Suprapubic skin (tissue), 4 donors: ENCODE measurements around the gene OR5P2. TPM values are rescaled to one million over a fixed set of nuclear protein-coding genes. Genes with fewer than 3 reads are reported as not detected.
"Not testable (repeated sequence)": the region's sequence is repeated elsewhere in the genome, so short reads cannot be mapped to it uniquely, and the experiment has no call there.

ENCODE experiments used
- DNase-seq, 2 donors: peaks; one replicate each; pipeline ENCODE4 v3.0.0-alpha.2; 2019; ENCODE audit warnings: low spot score in 2 of 2
- H3K27ac ChIP-seq: fragments of 200-600 bp; sonication (generic); one replicate; pipeline ENCODE4 v1.5.1; 2019
- H3K27me3 ChIP-seq: fragments of 200-600 bp; sonication (generic); one replicate; pipeline ENCODE4 v1.5.1; 2019
- H3K36me3 ChIP-seq: fragments of 200-600 bp; sonication (generic); one replicate; pipeline ENCODE4 v1.5.1; 2019
- H3K4me1 ChIP-seq: fragments of 200-600 bp; sonication (generic); one replicate; pipeline ENCODE4 v1.5.1; 2019
- H3K4me3 ChIP-seq: fragments of 200-600 bp; sonication (generic); one replicate; pipeline ENCODE4 v1.5.1; 2019; ENCODE audit warnings: mild to moderate bottlenecking
- H3K9me3 ChIP-seq: fragments of 200-600 bp; sonication (generic); one replicate; pipeline ENCODE4 v1.5.1; 2019
- CTCF ChIP-seq, 2 donors: fragments of 200-600 bp in 1 of 2; fragments of 450-650 bp in 1 of 2; sonication (generic) in 1 of 2; IDR thresholded peaks; one replicate each; pipeline ENCODE4 v1.5.1; 2016 to 2019; ENCODE audit warnings: antibody characterized with exemption in 2 of 2, mild to moderate bottlenecking in 1 of 2, moderate library complexity in 1 of 2
- EP300 ChIP-seq: sonication (generic); formaldehyde crosslinking; IDR thresholded peaks from one replicate; pipeline ENCODE4 v1.6.1; 2017; ENCODE audit warnings: antibody characterized with exemption
- POLR2A ChIP-seq, 2 donors: fragments of 450-650 bp; IDR thresholded peaks; one replicate each; pipeline ENCODE4 v1.6.1; 2017; ENCODE audit warnings: antibody characterized with exemption in 2 of 2, mild to moderate bottlenecking in 2 of 2, moderate library complexity in 2 of 2
- POLR2AphosphoS5 ChIP-seq, 3 donors: sonication (generic); formaldehyde crosslinking; IDR thresholded peaks; one replicate each; pipeline ENCODE4 v1.6.1; 2017; ENCODE audit warnings: antibody characterized with exemption in 3 of 3
- WGBS: methylation state at CpG from one replicate; pipeline ENCODE4 v1.1.5; 2018; 5-methylcytosine and 5-hydroxymethylcytosine counted together
- total RNA-seq, 4 donors: library from RNA; depleted of rRNA; stranded (reverse); fragments of >200 nt; gene quantifications; one replicate each; pipeline ENCODE4 v1.1.0, GENCODE V29; 2016

The OR5P2 gene
- total RNA-seq, 4 donors from 2014 or later: 1.8 to 17.2 (median 2.5) TPM

GRCh38 chr11:7830740-7831139 is 34.0 kb upstream of the OR5P2 start, which contains the start of gene OR5P3:
Gene OR5P3, minus strand, starts transcription at chr11:7830840.
- Histone ChIP-seq H3K9me3 (no peaks in the 10 kb centered on the region), H3K4me1 (no peaks in the 10 kb centered on the region), H3K4me3 (no peak within 1 kb of the TSS), H3K36me3 (no peaks in the 10 kb centered on the region), H3K27ac (no peak within 1 kb of the TSS), H3K27me3 (no peaks in the 10 kb centered on the region)
- DNase-seq: no peak
- no peak for TF ChIP-seq CTCF (IDR thresholded peaks at IDR 0.05)
- TF ChIP-seq POLR2A (IDR thresholded peaks at IDR 0.05): no peak
- TF ChIP-seq EP300: no peak
- TF ChIP-seq POLR2AphosphoS5 (IDR thresholded peaks at IDR 0.05): no peak

- WGBS: 73% methylated on average over 3 of the region's 3 CpGs
- no peak overlapping the region for H3K4me3 ChIP-seq
- no peaks in the 10 kb centered on the region for H3K4me1 ChIP-seq
- H3K36me3 ChIP-seq: no peaks in the 10 kb centered on the region
- H3K9me3 ChIP-seq: no peaks in the 10 kb centered on the region
- no peaks in the 10 kb centered on the region for H3K27me3 ChIP-seq
- H3K27ac ChIP-seq: no peak overlapping the region
- DNase-seq: no peak
- TF ChIP-seq EP300 (no peak), POLR2A (IDR thresholded peaks at IDR 0.05) (no peak), CTCF (IDR thresholded peaks at IDR 0.05) (no peak), POLR2AphosphoS5 (IDR thresholded peaks at IDR 0.05) (no peak)
These were observed 29.6 kb upstream of the OR5P2 start for GRCh38 chr11:7826324-7826723.

DNA sequence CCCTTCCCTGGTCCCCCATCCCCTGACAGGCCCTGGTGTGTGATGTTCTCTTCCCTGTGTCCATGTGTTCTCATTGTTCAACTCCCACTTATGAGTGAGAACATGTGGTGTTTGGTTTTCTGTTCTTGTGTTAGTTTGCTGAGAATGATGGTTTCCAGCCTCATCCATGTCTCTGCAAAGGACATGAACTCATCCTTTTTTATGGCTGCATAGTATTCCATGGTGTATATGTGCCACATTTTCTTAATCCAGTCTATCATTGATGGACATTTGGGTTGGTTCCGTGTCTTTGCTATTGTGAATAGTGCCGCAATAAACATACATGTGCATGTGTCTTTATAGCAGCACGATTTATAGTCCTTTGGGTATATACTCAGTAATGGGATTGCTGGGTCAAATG is 23.7 kb upstream of the OR5P2 start:
- 95% methylated on average over 3 of the region's 3 CpGs for WGBS
- not testable (repeated sequence) for H3K4me1 ChIP-seq, H3K9me3 ChIP-seq

DNA sequence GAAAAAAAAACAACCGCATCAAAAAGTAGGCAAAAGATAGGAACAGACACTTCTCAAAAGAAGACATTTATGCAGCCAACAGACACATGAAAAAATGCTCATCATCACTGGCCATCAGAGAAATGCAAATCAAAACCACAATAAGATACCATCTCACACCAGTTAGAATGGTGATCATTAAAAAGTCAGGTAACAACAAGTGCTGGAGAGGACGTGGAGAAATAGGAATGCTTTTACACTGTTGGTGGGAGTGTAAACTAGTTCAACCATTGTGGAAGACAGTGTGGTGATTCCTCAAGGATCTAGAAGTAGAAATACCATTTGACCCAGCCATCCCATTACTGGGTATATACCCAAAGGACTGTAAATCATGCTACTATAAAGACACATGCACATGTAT is 18.2 kb upstream of the OR5P2 start:
- DNase-seq, H3K4me3 ChIP-seq, H3K27me3 ChIP-seq, H3K9me3 ChIP-seq, H3K4me1 ChIP-seq, H3K27ac ChIP-seq, H3K36me3 ChIP-seq: not testable (repeated sequence)
- 95% methylated on average over 2 of the region's 2 CpGs for WGBS

More for the DNA sequence above, 23.7 kb upstream of the OR5P2 start:
- not testable (repeated sequence) for DNase-seq, H3K36me3 ChIP-seq, H3K27me3 ChIP-seq, H3K27ac ChIP-seq, H3K4me3 ChIP-seq

DNA sequence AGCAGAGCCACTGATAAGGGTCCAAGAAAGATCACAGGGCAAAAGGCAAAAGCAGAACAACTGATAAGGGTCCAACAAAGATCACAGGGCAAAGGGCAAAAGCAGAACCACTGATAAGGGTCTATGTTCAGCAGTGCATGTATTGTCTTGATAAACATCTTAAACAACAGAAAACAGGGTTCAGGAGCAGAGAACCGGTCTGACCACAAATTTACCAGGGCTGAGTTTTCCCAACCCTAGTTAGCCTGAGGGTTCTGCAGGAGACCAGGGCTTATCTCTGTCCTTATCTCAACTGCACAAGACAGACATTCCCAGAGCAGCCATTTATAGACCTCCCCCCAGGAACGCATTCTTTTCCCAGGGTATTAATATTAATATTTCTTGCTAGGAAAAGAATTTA is 13.6 kb upstream of the OR5P2 start:
- H3K4me1 ChIP-seq, DNase-seq, H3K27me3 ChIP-seq, H3K4me3 ChIP-seq, H3K36me3 ChIP-seq, H3K27ac ChIP-seq: not testable (repeated sequence)
- peaks cover 13% of the 10 kb centered on the region for H3K9me3 ChIP-seq
- 69% methylated on average over 2 of the region's 2 CpGs for WGBS

DNA sequence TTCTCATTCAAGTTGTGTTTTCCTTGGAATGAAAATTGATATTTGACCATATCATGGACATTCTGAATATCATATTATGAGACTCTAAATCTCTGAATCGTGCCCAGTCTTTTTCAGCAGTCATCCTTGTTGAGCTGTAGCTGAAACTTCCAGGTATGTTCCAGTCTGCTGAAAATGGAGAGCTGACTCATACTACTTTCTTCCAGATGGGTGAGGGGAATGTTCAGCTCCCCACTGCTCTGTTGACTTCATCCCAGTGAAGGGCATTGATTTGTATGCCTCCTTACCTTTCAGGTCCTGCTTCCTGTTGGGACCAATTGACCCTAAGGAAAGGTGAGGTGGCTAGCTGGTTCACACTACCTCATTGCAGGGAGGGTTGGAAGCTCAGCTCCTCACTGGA is 3.5 kb downstream of the OR5P2 start:
- Histone ChIP-seq H3K27me3 (no peaks in the 10 kb centered on the region), H3K9me3 (no peaks in the 10 kb centered on the region), H3K4me1 (no peaks in the 10 kb centered on the region), H3K36me3 (no peaks in the 10 kb centered on the region), H3K4me3 (no peak overlapping the region), H3K27ac (no peak overlapping the region)
- 30% methylated on average over 1 of the region's 1 CpG for WGBS
- no peak for DNase-seq
- TF ChIP-seq CTCF (IDR thresholded peaks at IDR 0.05) (no peak), POLR2A (IDR thresholded peaks at IDR 0.05) (no peak), EP300 (no peak), POLR2AphosphoS5 (IDR thresholded peaks at IDR 0.05) (no peak)

- DNase-seq: no peak
- no peak overlapping the region for H3K27ac ChIP-seq
- TF ChIP-seq CTCF (IDR thresholded peaks at IDR 0.05) (no peak), EP300 (no peak), POLR2A (IDR thresholded peaks at IDR 0.05) (no peak), POLR2AphosphoS5 (IDR thresholded peaks at IDR 0.05) (no peak)
- H3K36me3 ChIP-seq: no peaks in the 10 kb centered on the region
- no peaks in the 10 kb centered on the region for H3K27me3 ChIP-seq
- no peaks in the 10 kb centered on the region for H3K4me1 ChIP-seq
- H3K9me3 ChIP-seq: no peaks in the 10 kb centered on the region
- 74% methylated on average over 6 of the region's 6 CpGs for WGBS
- no peak overlapping the region for H3K4me3 ChIP-seq
These were observed 9.5 kb downstream of the OR5P2 start for GRCh38 chr11:7787239-7787638.
